Stimulated activated CD4-positive, alpha-beta T cell treated with anti-CD3 and anti-CD28 coated beads, Interleukin-1b, Interleukin-23, amount 100 ng/mL, for 4 hours (primary cell): ENCODE results near the gene ZBTB20.

Source experiments
- DNase-seq, 2 donors: peaks; one replicate each; pipeline ENCODE4 v3.0.0-alpha.2; 2020; ENCODE audit warnings: low read depth in 2 of 2

The ZBTB20 gene

DNA sequence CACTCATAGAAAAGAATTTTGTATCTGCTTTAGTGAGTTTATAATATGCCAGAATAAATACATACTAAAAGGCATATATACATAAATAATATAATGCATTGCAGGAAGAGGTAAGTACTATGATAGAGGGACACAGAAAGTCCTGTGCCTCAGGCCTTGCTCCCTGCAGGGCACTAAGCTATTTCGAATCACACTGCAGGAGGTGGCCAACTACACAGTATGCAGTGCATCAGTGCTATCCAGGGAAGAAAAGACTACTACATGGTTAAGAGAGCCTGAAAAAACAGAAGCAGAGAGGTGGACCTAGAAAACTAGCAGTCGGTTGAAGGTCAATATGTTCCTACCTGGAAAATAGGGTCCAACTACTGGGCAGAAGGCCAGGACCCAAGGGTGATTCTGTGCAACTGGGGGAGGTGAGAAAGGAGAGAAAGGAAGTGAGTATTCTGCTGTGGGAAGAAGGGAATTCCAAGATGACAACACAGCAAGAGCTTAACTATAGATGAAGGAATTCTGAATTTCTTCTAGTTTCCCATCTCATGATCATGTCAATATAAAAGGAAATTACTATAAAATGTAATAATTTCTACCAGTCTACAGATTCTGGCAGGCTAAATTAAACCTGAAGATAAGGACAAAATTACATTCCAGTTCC, 218.0 kb downstream of the ZBTB20 start:
- no peak for DNase-seq

DNA sequence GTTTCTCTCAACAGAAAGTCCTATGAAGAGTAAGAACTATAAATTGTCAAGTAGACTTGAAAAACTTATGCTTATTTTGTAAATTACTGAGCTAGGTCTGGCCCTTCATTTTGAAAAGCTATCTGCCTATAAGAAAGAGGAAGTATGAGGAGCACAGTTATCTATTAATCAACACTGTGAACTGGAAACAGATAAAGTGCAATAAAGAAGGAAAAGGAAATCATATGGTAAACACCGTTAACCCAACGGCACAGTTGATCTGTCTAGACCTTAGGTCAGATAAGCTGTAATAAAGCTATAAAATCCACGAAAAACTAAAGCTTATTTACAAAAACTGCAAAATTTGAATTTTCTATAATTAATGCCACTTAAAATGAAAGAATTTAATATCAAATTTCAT, 242.5 kb downstream of the ZBTB20 start:
- DNase-seq: no peak

DNA sequence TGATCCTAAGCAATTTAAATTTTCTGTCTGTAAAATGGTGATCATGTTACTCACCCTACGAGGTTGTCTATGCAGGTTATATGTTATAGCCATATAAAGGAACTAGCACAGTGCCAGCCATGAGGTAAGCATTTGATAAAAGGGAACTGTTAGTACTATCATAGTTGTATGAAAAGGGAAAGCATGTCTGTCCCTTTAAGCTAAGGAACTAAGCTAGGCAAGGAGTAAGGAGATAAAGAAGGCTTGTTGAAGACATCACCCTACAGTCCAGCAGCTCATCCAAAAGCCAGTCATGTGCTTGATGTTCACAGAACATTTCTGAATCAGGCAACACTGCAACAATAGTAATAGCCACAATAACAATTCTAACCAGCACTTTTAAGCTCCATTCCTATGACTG, 243.9 kb downstream of the ZBTB20 start:
- no peak for DNase-seq

DNA sequence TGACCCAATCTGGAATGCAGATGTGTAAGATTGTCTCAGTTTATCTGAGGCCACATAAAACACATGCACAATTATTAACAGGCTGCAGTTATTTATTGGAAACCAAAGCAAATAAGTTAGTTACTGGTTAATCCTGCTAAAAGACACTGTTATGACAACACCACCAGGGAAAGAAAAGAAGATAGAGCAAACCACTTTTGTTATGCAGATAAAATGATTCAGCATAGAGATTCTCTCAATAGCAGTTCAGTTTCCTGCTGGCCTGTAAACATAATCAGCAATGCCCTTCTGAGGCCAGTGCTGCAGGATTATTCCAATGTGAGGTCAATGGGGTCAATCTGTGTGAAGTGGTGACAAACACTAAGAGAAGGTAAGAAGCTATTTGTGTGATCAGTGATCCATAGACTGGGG, 244.4 kb downstream of the ZBTB20 start:
- DNase-seq: no peak

DNA sequence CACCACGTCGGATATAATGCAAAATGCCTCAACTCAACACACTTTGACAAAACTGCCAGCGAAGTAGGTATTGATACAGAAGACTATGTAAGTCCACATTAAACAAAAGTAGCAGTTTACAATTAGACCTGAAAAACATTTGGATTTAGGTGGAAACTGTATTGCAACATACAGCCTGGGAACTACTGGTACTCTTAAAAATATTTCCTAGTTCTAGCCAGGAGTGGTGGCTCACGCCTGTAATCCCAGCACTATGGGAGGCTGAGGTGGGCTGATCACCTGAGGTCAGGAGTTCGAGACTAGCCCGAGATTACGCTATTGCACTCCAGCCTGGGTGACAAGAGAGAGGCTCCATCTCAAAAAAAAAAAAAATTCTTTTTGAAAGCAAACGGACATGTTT, 246.2 kb downstream of the ZBTB20 start:
- no peak for DNase-seq

DNA sequence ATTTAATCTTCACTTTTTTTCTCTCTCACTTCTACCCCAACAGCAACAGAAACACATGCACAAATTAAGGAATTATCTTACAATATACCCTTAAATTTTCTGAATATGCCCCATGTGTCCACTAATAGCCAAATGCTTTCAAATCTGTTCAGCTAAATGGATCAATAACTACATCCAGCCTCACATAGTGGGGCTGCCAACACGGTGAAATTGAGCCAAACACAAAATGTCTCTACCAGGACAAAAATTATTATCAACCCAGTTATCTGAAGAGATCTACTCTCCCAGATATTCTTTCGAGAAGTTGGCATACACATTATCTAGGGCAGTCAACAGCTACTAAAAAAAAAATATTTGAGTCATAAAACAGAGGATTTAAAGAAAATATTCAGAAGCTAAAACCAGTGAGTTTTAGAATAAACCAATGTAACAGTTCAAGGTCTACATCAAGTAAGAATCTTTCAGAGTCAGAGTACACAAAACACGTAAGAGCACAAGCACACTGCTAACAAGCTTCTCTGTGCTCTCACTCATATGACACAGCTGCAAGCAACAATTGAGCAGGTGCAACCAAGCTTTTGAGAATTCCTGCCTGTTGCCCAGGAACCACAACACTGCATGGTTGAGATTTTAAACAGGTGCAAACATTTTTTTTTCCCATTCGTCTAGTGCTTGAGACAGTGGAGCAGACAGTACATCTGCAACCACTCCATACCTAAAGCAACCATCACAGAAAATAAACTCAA, 247.7 kb downstream of the ZBTB20 start:
- no peak for DNase-seq

DNA sequence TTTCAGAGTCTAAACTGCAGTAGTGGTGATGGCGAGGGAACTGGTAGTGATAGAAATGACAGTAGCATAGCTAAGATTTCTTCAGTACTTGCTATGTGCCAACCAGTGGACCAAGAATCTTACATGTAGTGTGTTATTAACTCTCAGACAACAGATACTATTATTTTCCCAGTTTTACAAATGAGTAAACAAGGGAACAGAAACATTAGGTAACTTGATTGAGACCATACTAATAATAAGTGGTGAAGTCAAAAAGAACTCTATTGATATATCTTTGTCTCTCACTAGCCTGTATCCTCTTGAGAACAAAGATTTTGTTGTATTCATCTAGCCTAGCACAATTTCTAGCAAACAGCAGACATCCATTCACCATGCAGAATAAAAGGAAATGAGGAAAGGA, 250.1 kb downstream of the ZBTB20 start:
- DNase-seq: no peak

DNA sequence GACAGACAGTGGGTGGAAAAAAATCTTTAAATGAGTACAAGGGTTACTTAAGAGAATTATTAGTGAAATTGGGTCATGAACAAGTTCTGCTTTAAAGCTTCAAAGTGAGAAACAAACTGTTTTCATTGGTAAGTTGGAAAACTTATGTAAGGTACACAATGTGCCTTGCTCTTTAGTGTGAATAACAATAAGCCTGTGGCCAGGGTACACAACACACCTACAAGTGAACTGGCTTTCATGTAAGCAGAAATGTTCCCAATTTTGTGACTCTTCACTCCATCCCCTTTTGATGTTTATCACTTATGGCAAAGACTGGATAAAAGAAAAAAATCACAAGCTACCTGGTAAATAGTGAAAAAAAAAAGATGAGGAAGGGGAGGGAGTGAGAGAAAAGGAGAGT, 253.7 kb downstream of the ZBTB20 start:
- no peak for DNase-seq

DNA sequence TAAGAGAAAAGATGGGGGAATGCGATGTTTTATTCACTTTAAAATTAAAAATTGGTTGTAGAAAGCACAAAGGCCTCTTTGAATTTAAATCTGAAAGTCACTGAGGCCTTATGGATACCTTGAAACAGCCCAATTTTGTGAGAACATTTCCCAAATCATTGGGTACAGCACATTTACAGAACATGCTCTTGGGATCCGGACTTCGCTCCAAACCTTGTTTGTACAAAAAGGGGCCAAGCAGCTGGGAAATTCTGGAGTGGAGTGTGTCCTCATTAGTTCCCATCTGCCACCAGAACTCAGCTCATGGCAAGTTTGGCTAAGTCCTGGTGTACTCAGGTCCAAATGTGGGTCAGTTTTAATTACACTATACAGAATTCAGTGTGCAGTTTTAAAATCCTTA, 254.2 kb downstream of the ZBTB20 start:
- no peak for DNase-seq

DNA sequence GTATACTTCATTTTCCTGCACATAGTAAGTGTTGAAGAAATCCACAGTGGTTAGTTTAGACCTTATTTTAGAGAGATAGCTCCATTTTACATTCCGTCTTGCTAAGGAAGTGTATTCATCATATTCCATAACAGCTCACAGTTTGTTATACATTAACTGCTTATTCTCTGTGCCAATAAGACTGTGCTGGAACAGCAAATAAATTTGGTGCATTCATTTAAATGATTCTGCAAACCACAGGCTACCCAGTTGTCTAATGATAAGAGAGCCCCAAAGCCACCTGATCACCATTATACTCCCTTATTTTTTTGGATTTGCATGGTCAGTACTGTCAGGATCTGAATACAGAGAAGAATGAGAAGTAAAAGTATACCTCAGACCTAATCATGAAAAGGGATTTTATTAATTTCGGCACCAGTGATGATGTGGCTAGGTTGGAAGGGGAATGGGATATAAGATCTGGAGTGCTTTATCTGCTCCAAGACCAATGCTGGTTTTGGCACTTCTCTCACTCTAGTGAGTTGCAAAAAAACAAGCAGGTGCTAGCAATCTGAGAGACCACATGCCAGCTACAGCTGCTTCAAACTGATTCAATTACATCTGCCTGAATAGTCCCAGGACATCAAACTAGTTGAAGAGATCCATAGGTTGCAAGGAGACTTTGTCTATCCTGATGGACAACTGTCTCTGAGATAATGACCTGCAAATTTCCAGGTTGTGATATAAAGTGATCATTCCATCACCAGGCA, 254.8 kb downstream of the ZBTB20 start:
- no peak for DNase-seq

DNA sequence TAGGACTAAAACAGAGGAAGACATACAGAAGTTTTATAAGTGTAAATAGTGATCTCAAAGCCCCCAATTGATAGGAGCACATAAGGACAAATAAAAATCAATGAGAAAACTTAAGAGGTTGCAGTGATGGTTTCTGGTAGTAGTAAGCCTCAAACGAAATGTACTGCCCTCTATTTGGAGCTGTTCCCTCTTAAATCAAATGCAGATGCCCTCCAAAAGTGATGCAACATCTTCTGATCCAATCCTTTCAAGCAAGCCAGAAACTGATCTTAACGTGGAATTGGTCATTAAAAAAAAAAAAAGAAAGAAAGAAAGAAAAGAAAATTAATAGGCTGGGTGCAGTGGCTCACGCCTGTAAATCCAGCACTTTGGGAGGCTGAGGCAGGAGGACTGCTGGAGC, 259.3 kb downstream of the ZBTB20 start:
- no peak for DNase-seq

DNA sequence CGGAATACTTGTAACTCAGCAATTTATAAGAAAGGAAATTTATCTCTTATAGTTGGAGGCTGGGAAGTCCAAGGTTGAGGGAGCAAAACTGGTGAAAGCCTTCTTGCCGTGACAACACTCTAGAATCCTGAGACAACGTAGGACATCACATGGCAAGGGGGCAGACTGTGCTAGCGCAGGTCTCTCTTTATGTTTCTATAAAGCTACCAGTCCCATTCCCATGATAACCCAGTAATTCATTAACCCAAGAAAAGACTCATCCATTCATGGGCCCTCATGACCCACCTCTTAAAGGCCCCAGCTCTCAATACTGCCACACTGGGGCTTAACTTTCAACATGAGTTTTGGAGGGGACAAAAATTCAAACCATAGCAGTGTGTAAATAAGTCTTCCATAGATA, 260.2 kb downstream of the ZBTB20 start:
- no peak for DNase-seq

DNA sequence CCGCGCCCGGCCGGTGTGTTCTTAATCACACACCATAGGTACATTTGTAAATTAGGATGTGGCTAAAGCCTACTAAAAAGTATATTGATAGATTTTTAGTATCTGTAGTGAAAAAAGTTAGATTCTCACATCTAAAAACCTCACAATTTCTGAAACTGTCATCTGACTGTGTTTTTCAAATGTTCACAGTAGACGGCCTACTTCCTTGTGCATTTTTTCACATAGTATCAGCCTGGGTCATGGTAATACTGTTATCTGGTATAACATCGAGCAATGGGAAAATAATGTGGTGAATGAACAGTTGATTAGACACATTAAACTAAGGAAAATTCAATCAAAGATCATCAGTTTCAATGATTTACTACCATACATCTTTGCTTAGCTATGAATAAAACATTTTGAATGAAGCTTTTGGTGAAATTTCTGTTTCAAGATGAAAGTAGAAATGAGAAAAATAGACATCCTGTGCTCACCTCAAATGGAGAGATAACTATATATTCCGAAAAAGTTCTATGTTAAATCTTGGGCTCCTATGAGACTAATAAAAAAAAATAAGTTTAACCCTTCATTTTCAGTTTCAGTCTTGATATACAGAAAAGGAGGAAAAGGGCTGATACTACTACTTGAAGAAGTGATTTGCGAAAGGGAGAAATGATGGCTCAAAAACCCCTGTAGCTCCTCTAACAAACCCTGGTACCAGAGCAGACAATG, 262.7 kb downstream of the ZBTB20 start:
- no peak for DNase-seq

DNA sequence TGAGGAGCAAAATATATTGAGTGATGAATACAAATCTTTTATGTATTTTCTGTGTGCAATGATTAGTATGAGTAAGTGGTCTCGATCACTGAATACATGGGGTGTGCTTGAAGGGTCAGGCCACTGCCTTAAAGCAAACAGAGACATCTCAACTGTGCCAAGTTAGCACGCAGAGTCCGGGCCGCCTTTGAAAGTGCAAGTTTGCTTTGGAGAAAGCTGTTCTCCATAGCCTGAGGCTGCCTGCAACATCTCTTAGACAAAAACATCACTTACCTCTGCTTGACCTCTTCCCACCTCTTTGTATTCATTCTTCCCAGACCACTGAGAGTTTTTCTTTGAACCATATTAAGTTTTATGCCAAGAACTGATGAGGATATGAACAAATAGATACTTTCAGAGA, 267.0 kb downstream of the ZBTB20 start:
- DNase-seq: no peak

DNA sequence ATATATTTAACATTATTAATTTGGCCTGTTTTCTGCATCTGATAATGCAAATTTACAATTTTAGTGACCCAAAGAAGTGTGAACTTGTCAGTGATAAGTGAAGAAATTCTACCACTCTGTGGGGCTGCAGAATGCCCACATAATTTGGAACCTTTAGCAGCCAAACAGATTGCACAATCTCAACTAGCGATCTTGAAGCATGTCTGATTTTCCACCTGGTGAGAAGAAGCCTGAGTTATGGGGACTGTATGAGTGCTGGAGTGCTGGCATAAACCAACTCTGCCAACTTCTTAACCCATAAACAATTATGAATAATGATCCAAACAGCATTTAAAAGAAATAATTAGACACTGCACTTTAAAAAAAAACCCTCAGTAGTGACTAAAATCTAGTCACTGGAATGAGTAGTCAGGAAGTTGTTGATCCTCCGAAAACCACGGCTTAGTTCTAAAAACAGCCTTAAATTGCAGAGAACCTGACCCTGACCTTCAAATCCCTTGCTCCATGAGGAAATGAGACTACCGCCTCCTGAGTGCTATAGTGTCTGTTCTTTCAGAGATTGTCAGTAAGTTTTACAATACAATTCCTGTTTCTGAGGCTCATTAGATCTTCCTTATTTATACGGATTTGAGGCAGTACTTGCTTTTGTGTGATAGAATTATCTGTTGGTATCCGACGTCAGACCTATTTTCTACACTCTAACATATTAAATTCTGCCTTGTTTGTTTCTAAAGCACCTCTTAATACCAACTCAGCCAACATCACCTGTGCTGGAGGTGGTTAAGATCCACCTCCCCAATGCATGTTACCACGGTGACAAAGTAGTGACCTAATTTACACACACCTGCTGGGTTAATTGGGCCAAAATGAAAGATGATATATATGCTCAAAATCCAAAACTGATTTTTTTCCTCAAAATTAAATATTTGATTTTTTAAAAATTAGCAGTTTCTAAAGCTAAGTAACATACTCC, 267.7 kb downstream of the ZBTB20 start:
- DNase-seq: no peak

DNA sequence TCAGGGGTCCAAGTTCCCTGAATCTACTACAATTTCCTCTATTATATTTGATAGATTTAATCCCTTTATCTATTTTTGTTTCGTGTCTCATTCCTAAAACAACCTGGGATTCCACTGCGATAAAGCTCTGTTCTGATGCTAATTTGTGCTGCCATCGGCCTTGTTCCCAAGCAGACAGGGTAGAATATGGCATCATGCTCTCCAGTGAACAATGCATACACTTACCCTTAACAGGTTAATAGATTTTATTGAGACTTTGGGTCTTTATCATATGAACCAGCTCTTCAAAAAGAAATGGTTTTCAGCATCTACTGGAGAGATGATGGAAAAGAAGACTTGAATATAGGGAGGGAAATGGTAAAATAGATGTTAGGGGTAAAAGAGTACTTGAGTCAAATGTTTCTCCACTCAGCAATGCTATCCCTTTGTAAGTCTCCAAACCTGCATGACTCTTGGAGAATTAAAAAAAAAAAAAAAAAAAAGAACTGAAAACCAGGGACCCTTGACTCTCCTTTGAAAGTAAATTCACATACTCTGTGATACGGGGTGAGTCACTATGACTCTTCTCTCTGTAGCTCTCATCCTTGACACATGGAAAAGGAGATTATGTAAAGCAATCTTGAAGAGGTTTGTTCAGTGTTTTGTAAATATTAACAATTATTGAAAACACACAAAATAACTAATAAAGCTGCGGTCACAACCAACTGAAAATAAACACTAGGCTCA, 268.8 kb downstream of the ZBTB20 start:
- no peak for DNase-seq

DNA sequence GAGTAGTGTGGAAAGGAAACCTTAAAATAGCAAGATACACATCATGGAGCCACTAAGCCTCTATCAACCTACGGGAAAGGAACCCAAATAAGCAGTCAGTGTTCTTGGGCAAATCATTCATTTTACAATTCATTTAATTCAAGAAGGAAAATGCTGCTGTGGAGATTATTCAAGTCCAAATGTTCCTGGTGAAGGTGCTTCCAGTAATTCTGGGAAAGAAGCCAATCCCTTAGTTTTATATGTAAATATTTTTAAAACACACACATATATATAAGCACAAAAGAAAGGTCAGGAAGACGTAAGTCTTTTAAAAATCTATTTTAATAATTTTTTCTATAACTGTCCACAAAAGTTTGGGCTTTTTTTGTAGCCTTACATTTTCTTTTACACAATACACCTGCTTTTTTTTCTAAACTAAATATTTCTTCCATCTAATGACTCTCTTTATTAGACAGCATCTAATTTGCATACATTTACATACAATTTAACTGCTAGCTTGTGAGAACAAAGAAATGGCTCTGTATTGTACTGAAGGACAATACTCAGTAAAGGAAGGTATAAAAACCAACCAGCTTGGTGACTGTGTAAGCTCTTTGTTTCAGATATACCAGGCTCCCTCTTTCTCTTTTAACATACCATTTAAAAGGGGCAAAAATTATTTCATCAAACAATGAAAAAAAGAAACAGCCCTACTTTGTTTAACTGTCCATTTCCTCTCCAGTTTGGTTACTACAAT, 269.5 kb downstream of the ZBTB20 start:
- DNase-seq: no peak

DNA sequence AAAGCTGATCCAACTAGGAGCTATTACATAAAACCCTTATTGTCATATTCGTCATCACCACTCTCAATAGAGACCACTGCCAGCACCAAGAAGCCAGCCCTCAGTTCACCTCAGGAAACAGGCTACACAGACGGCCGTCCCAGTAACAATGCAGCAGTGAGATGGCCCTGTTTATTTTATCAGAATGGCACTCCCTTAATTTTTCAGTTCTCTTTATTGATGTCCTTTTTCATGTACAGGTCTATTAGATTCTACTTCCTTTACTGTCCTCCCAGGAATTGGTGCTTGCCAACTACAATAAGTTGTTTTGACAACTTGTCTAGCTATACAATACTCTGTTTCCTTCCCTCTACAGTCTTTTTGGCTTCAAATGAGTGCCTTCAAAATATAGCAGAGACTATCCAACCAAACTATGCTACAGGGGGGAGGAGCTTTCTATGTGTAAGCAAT, 272.5 kb downstream of the ZBTB20 start:
- DNase-seq: no peak

DNA sequence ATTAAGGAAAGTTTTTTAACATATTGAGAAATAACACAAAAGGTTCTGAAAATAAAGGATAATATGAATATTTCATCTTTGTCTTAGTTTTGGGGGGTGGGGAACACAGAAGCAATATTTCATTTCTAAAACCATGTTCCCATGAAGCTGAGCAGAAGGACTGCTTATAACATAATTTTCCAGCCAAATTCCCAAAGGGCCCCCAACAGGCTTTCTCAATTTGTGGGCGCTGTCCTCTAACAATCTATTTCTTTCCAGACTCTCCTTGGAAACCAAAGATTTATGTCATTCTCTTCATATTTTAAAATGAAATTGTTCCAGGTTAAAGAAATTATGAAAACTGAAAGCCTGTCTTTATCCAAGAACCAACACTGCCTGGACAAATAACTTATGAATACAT, 273.5 kb downstream of the ZBTB20 start:
- no peak for DNase-seq

DNA sequence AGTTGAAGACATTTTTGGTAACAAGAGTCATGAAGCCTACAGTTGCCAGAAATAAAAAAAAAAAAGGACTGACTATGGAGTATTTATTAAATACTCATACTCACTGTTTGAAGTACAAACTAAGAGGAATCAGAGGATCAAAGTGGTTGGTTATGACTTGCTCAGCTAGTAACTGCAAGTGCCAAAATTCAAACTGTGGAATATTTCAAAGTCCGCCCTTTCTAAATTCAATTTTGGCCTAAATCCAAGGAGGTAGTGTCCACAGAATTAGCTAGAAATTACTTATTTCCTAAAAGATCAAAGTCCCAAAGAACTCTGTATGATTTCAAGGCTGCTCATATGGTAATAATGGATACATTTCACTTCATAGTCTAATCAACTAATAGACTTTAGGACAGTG, 274.5 kb downstream of the ZBTB20 start:
- DNase-seq: no peak
